C1 segment of cervical spinal cord (tissue), 14 donors: Measurements from ENCODE around the gene CDKL5.

Experiments
- DNase-seq, 14 donors: peaks; one replicate each; lab custom pipeline; 2025; lab: John Stamatoyannopoulos, UW

Gene CDKL5

DNA sequence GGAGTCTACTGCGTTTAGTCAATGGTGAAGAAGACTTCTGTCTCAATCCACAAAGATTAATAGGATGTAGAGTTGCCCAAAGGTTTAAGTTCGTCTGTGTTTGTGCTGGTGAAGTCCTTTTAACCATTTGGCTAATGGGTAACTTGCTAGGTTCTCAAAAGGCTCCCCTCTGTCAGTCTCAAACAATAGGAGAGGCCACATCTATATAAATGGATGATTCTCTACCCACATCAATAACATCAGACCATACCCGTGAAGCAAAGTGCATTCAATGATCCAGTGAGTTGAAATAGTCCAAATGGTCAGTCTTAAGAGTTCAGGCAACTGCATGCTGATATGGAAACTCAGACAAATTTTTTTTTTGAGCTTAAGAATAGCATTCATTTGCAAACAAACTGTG lies 218.4 kb downstream of the CDKL5 start:
- DNase-seq: no peak

DNA sequence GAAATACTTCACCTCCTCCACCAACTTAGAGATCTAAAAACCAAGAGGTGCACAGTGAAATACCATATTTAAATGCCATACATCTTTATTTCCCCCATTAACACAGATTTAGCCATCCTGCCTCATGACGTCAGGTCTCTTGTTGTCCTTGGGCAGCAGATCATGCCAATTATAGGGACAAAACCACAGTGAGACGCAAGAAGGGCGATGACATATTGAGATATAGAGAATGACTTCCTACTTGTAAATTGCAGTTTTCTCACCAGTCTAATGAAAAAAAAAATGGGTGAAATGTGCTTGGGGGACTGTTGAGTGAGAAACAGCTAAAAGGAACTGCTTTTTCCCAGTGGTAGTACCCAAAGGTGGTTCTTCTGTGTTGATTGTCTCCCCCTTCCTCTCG lies 222.2 kb downstream of the CDKL5 start:
- no peak for DNase-seq

DNA sequence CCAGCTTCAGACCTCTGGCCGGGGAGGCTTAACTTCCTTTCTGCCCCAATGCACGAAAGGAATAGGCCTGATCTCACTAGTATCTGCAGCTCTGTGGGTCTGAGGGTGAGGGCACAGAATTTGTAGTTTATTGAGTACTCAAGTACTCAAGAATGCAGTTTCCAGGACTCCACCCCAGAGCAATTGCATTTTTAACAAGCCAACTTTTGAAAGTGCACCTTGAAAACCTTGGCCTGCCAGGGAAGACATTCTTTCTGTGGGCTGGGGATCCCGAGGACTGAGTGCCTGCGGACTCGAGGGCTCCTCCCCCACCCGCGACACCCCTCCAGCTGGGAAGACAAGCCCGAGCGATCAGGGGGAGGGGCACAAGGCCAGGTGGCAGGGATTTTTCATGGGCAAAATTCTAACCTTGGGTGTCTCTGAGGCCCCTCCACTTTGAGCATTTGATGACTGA lies 224.1 kb downstream of the CDKL5 start:
- no peak for DNase-seq

DNA sequence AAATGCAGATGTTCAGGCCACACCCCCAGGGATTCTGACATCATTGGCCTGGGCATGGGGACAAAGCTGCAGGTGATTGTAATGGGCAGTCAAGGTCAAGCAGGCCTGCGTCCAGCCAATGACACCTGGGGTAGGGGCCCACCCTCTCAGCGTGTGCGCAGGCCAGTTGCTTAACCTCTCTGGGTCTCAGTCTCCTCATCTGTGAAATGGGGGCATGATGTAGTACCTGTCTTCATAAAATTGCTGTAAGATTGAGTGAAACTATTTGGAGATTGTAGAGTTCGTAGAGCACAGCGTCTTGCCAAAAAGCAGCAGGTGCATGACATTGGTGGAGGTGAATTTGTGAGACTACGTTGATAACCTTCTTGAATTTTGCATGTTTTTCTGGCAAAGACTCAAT lies 225.3 kb downstream of the CDKL5 start:
- DNase-seq: no peak

DNA sequence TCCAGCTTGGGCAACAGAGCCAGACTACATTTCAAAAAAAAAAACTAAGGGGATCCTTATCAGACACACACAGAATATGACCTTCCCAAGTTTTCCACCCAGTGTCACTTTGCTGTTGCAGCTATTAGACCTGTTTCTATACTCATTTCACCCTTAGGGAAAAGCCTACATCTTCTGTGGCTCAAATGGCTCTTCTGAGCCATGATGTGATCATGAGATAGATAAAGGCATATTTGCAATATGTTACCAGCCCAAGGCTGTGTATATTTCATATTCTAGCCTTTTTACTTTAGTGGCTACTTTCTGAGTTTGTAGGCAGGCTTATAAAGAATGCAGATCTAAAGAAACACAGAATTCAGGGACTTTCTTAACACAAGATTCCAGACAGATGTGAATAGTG lies 227.2 kb downstream of the CDKL5 start:
- no peak for DNase-seq

DNA sequence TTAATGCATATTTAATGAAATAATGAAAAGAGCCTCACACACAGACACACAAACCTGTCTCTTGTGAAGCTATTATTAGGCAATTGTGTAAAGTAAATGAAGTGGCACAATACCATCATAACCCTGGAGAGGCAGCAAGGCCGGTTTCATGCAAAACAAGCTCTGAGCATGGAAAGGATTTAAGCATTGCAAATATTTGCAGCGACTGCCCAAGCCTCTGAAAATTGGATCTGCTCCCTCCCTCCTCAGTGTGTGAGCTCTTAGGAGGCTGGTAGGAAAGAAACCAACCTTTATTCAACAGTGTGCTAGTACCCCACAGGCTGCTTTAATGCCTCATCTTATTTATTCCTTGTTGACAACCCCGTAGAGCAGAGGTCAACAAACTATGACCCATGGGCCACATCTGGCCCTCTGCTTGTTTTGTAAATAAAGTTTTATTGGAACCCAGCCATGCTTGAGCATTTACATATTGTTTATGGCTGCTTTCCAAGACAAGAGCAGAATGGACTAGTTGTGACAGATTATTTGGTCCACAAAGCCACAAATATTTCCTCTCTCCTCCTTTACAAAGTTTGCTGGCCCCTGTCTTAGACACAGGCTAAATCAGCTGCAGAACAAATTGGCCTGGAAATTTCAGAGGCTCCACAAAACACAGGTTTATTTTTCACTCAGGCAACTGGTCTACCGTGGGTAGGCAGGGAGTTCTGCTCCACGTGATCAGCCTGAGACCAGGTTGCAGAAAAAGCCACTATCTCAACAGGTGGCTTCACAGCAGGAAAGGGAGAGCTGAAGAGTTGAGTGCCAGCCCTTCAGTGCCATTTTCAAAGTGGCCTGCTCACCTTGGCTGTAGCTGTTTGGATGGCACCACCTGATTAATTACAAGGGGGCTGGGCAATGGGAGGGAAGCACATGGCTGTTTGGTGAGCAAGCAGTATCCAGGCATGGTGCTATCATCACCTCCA lies 229.7 kb downstream of the CDKL5 start:
- DNase-seq: peak in 1 of 14 donors; percentile 45

DNA sequence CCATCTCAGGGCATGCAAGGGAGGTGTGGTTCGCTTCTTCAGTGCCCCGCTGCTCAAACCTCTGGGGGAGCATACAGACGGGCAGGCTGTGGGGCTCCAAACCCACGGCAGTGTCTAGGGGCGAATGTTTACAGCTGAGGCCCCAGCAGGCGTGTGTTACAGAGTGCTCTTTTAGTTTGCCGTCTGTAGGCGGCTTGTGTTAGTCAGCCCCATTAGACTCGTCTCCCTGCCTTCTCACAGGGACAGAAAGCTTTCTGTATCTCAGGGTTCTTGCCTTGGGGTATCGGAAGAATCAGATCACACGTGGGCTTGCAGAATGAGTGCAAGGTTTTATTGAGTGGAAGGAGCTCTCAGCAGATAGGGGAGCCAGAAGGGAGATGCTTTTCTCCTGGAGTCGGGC lies 235.9 kb downstream of the CDKL5 start:
- no peak for DNase-seq

DNA sequence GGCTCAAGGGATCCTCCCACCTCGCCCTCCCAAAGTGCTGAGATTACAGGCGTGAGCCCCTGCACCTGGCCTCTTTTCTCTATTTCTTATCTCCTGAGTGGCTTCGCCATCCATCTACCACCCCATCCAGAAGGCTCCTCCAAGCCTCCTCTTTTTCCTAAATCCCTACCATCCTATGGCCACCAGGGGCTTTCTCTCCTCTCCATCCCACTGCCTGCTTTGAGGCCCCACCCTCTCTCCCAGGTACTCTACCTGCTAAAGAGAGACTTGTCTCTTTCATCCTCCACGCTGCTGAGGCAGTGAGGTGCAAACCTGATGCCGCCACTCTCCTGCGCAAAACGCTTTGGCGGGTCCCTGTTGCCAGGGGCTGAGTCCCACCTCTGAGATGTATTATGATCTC lies 239.5 kb downstream of the CDKL5 start:
- DNase-seq: no peak

DNA sequence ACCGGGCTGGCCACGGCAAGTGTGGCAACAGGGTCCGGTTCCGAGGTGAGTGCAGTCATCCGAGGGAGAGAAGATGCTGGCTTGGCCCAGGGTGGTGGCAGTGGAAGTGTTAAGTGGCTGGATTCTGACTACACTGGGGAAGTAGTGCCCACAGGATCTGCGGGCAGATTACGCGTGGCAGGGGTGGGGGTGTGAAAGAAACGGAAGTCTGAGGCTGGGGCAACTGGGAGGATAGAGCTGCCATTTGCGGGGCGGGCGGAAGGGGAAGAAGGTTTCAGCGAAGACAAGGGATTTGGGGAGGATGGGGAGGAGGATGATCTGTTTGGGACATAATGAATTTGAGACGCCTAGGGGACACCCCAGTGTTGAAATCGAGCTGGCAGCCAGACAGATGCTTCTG lies 241.2 kb downstream of the CDKL5 start:
- DNase-seq: no peak

DNA sequence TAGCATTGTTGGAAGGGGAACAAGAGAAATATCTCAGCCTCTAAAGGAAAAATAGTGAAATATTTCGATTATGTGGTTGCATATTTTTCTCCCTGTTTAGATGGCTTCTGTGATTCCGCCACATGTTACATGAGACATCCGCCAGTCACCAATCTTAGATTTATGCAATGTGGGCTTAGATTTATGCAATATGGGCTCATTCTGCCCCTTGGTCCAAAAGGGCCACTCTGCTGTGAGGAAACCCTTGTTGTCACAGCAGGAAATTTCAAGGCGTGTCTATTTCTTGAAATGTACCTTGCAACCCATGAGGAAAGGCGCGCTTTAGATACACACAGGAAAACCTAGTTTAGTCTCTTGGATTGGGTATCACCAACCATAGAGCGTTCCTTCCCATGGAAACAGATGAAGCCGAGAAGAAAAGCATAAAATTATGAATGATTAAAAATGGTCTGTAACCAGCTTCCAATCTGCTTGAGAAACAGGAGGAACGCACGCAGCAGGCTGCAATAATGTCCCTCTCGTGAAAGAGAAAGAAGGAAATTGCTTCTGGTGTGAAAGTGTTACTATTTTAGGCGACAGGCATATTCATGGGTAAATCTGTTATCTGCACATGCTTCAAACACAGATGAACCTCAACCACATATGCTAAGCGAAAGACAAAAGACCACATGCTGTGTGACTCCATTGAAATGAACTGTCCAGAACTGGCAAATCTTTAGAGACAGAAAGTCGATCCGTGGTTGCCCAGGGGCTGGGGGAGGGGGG lies 242.8 kb downstream of the CDKL5 start:
- DNase-seq: no peak

DNA sequence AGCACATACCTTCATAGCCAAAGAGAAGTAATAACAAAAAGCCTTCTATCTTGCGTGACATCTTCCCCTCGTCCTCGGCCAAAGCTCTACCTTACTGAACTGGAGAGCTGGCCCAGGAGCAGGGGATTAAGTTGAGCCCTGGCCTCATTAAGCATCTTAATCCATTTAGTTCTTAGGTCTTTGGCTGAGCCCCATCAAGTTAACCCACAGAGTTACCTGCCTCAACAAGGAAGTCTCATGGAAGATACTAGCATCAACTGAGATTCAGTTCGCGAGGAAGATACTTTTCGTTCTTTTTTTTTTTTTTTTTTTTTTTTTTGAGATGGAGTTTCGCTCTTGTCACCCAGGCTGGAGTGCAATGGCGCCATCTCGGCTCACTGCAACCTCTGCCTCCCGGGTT lies 246.6 kb downstream of the CDKL5 start, which contains the start of gene RS1:
TSS of gene RS1 (minus strand) at position 101 of the 400 bp plus-strand sequence. CDS start at position 61, 40 bp downstream.
- DNase-seq: no peak

DNA sequence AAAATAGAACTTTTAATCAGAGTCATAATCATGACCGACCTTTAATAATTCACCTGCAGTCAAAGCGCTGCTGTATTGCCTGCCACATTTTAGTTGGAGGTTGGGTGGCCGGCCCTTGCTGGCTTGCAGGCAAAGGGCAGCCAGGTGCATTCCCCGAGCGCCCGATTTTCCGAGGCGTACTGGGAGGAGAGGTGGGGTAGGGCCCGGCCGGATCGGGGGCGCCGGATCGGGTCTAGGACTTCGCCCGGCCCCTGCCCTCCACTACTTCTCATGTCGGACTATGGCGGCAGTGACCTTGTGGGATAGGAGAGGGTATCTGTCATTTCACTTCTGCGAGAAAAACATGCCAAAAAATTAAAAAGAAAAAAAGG lies 249.0 kb downstream of the CDKL5 start:
- DNase-seq: peak in 10 of 14 donors; percentile 1 to 72 (median 25)

DNA sequence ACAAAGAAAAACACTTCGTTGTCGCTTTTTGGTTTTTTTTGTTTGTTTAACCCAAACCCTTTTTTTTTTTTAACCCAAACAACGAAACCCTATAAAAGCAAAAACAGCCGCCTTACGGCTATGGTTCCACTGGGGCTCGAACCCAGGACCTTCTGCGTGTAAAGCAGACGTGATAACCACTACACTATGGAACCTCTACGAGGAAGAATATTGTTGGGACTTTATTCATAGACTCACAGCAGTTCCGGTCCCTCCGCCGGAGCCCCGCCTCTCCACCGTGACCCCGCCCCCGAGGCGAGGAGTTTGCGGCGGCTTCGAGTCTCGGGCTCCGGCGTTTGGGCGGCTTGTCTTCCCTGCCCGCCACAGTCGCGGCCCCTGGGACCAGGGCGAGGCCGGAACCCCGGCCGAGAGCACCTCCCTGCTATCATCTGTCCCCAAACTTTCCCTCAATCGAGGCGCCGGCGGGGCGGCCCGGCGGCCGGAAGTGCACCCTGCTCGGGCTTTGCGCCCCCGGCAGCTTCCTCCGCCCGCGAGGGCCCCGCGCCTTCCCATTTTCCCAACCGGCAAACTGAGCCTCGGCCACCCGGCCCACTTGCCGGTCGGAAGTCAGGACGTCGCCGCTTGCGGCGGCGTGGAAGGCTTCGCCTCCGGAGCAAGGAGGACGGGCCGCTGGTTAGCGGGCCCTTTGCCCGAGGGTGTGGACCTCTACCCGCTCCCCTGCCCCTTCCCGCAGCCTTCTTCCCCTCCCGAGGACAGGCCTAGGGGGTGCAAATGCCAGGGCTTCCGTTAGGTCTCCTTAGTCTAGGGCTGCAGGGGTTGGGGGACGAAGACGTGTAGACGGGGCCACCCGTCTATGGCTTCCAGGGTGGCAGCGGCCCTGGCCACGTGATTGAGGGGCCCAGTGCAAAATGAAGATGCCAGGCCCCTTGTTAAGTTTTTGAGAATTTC lies 249.7 kb downstream of the CDKL5 start:
- DNase-seq: peak in 13 of 14 donors; percentile 9 to 81 (median 53)

DNA sequence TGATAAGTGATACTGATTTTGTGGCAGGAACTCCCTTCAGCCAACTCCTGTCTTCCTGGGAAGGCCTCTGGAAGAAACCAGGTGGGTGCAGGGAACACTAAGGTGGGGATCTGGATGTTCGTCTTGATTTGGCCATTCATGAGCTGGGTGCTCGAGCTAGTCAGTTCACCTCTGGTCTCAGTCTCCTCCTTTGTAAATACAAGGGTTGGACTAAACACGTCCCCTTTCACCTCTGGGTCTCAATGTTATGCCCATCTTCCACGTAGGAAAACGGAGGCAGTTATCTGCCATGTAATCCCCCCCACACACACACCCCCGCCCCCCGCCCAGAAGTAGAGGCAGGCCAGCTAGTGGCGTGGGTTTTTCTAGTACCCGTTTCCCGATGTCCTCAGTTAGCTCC lies 250.6 kb downstream of the CDKL5 start:
- DNase-seq: no peak

DNA sequence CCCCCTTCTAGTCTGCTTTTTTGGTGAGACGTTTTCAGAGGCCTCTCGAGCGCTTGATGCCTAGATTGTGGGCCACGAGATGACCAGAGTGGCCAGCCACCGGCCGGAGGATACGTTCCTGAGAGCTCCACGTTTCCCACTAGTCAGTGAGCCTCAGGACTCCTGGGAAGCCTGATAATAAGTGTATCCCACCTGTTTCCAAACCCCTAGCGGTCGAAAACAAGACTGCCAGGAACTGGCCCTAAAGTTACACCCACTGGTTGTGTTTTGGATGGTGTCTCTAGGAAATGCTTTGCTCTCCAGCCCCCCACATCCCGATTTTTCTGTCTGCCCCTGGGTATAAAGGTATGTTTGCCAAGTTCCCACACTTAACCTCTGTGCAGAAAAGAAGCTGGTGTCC lies 251.1 kb downstream of the CDKL5 start:
- DNase-seq: peak in 1 of 14 donors; percentile 11

DNA sequence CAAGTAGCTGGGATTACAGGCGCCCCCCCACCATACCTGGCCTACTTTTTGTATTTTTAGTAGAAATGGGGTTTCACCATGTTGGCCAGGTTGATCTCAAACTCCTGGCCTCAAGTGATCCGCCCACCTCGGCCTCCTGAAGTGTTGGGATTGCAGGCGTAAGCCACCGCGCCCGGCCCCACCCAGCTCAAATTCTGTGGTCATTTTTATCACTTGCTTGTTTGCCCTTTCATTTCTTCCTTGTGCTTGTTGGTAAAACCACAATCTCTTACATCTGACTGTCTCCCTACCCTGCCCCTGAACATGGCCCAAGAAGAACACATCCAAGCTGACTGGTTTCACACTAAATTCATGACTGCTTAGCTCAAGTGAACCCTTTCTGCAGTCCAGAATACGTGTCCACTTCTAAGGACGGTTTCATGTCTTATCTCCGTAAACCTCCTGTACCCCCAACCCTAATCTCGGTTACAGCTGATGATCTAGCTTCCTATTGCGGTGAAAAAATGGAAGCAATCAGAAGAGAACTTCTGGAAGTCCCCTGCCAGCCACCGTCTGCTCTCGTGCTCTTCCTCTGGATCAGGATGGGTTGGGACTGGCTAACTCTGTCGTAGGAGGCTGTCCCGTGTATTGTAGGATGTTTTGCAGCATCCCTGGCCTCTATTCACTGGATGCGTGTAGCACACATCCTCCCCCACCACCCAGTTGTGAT lies 251.9 kb downstream of the CDKL5 start:
- no peak for DNase-seq

DNA sequence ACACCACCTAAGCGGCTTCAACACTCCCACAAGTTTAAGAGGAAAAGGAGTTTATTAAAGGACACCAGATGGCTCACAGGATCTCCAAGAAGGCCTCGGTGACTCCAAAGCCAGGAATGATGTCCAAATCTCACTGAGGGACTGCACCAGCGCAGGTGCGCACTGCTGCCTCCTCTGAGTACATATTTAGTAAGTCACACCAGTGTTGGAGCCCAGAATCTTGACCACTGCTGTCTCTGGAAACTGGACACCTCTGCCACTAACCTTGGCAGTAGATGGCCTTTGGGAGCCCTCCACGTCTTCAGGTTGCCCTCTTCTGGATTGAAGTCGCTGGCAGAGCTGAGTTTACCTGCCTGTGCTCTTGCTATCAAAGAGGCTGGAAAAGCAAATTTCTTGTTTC lies 256.6 kb downstream of the CDKL5 start:
- DNase-seq: no peak

DNA sequence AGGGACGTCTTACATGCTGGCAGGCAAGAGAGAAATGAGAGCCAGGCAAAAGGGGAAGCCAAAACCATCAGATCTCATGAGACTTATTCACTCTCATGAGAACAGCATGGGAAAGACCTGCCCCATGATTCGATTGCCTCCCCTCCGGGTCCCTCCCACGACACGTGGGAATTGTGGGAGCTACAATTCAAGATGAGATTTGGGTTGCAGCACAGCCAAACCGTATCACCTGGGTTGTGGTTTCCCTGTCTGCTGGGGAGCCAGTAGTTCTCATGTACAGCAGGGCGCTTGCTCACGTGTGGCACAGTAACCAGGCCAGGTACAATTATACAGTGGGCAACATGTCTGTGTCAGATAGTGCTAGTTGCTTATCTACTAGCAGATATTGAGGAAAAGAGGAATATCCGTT lies 257.6 kb downstream of the CDKL5 start:
- DNase-seq: no peak

DNA sequence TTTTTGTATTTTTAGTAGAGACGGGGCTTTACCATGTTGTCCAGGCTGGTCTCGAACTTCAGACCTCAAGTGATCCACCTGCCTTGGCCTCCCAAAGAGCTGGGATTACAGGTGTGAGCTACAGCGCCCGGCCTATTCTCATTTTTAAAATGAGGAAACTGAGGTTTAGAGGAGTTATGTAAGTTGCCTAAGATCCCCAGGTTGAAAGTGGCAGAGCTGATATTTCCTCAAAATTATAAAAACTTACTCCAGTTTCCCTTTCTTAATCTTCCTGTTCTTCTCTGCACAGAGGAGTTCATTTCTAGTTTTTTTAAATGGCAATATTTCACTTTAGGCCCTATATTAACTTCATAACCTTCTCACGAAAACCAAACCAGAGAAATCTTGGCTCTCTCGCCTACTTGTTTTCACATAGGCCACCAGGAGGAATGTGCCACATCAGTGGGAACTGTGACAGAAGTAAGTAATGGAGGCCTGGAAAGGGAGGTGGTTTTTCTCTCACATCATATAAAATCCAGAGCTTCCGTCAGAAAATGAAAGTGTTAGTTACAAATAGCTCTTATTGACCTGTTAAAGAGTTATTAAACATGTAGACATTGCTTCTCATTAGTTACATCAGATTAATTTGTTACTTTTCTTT lies 262.6 kb downstream of the CDKL5 start:
- DNase-seq: no peak

DNA sequence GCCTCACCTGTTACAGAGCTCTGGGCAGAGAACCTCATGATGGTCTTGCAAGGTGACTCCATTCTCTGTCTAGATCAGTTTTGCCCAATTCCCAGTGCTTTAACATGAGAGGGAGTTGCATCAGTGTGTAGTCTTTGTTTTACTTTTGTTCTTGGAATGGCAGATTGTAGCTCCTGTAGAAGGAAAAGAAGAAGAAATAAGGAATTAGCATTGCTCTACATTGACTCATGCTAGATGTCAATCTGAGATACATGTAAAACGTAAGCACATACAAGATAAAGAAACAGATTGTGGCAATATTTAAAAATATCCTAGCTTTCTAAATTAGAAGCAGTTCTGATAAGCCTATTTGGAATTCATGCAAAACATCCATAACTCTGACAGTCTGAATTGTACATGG lies 266.0 kb downstream of the CDKL5 start:
- DNase-seq: no peak
